Measurements from ENCODE around the gene TTC24.
"Not testable (repeated sequence)": the region's sequence is repeated elsewhere in the genome, so short reads cannot be mapped to it uniquely, and the experiment has no call there.

The TTC24 gene

DNA sequence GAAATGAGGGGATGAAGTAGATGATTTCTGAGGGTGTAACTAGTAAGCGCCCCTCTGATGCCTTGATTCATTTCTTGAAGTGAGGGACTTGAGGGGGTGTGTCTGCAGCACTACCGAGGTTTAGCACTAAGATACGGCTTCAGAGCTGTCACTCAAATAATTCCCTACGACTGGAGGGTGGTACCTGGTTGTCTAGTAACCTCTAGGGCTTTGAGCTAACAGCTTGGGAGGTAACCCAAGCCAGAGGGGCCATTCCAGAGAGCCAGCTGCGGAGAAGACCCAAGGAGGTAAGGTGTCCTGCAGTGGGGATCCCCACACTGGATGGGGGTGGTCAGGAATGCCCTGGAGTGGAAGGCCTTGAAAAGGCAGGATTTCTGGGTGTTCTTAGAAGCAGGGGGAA is at the start of gene TTC24:
Gene TTC24, plus strand, starts transcription at position 252 of the 400 bp plus-strand sequence. CDS start 1,642 bp downstream, outside the sequence.
- DNase-seq, result no peak

DNA sequence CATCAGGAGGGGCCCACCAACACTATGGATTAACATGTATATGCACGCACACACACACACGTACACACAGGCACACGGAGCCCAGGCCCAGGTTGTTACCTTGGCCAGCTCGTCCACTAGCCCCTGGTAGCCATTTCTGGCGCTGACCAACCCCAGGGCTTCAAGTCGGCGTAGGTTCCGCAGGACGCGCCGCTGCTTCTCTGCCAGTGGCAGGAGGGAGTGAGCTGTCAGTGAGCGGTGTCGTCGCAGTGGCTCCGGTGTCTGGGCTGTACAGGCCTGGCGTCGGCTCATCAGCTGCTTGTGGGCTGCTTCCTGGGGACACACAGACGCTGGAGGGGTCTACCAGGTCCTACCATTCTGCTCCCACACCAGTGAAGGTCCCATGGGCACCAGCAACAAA is 49.5 kb upstream of the TTC24 start:
- DNase-seq, result no peak

DNA sequence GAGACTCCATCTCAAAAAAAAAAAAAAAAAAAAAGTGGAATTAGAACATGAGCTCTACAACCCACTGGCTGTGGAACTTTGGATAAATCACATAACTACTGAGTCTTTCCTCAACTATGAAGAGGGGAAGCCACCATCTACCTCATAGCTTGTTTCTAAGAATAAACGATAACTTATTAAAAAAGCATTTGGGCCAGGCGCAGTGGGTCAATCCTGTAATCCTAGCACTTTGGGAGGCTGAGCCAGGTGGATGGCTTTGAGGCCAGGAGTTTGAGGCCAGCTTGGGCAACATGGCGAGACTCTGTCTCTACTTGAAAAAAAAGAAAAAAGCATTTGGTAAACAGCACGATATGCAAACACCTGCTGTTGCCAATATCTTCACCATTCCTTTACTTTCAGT is 47.1 kb upstream of the TTC24 start:
- no peak for DNase-seq

DNA sequence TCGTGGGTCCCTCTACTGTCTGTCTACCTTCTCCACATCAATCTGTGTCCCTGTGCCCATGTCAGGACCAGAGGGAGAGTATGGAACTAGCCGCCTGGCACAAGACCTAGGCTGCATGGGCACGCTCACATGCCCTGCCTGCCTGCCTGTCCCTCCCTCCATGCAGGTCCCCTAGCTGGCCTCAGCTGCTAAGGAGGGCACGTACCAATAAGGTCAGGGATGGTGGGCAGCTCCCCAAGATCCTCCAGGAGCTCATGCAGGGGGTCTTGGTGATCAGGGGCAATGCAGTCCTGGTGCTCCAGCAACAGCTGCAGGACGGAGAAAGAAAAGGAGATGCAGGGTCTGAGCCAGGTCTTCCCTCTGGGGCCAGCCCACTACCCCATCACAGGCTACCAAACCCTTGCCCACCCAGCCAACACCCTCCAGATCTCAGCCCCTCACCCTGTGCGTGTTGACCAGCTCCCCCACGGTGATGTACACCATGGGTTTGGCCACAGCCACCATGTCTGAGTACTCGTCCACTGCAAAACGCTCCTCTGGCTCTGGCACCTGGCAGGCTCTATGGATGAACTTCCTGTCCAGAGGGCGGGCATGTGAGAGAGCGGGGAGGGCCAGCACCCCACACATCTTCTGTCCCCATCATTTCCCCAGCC is 45.8 kb upstream of the TTC24 start:
- DNase-seq, result no peak

DNA sequence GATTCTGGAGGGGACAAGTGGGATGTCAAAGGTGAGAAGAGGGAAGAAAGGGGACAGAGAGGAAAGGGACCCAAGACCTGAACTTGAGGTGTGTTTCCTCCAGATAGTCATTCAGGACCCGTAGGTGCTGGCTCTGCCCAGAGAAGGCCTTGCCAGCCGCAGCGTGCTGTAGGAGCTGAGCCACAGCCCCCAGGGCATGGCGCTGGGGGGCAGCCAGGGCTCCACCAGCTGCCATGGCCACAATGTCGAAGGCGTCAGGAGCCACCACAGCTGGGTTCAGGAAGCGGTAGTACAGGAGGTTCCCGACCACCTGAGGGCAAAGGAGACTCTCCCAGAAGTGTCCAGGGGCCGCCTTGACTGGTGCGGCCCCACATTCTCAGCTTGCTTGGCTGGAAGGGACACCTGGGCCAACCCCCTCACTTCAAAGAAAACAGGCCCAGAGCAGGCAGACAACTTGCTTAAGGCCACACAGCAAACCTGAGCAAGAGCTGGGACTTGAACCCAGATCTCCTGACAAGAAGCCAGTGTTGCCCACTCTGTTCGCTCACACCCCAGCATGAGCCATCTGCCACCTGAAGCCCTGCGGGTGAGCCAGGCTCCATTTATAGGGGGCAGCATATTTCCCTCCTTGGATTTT is 45.0 kb upstream of the TTC24 start:
- no peak for DNase-seq

- DNase-seq, result no peak
Observed at GRCh38 chr1:156537027-156537426, 42.5 kb upstream of the TTC24 start.

DNA sequence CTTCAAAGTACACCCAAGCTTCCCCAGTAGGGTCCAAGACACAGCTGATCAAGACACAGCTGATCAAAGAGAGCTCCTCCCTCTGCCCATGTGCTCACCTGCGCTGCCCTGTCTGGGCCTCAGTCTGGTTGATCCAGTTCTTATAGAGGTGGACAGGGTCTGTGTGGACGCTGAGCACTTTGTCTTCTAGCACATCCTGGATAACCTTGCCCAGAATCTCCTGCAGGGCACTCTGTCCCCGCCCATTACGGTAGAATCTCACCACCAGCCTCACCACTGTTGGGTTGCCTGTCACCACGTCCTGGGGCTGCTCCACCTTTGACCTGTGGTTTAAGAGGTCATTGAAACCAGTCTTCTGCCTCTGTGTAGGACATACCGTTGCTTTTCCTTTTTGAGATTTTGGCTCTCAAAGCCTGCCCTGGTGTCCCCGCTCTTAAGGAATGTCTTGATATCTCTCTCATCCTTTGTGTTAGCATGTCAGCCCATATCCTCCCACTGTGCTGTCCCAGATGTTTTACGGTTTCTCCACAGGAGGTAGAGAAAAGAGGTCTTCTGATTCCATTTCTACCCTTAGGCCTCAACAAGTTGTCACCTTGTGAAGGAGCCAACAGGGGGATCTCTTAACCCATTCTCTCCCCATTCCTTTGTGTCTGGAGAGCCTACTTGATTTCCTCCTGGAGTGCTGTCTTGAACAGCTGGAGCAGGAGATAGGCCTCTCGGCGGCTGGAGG is 40.6 kb upstream of the TTC24 start:
- DNase-seq, result no peak

DNA sequence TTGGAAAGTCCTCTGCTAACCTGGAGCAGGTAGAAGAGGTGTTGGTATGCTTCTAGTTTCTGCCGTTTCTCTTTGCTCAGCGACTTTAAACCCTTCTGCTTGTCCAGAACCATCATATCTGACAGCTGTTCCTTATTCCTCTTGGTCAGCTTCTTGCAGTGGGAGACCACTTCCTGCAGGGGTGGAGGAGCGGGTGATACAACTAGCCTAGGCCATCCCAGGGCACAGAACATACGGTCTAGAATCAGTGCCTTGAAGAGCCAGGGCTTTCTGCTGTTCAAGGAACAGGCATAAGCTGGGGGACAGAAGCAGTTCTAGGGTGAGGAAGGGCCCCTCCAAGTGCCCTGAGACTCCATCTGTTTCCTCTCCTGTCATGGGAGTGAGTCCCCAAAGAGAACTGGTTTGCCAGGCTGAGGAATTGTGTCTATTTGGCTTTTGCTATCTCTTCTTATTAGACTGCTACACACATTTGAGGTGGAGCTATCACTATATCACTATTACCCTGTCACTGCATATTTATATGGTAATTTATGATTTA is 39.6 kb upstream of the TTC24 start:
- DNase-seq, result no peak

DNA sequence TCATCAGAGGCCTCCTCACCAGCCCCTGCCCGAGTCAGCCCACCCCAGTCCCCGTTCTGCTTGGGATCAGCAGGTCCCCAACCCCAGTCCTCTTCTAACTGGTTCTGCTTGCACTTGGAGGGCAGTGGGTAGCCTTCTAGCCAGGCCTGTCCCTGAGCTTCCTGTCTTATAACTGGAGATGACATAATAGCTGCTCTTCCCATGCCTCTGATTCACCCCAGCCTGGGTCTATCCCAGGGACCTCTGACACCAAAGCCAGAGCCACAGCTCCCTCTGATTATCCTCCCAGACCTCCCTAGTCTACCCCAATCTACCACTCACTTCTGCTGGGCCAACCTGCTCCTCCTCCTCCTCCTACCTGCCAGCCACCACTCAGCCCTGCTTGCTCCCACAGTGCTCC is 38.6 kb upstream of the TTC24 start:
- no peak for DNase-seq

DNA sequence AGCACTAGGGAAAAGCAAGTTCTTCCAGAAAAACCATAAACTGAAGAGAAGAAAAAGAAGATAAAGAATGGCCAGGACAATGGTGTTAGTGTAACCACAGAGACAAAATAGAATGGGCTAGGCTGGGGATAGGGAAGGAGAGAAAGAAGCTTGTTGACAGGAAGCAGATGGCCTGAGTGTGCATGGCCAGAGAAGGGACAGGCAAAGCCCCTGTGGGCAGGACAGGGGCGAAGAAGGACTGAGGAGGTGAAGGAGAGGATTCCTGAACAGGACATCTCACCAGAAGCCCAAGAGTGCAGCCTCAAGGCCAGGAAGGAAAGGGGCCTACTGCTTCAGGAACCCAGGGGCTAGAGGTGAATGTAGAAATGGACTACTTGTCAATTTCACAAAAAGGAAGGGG is 36.5 kb upstream of the TTC24 start:
- no peak for DNase-seq

GRCh38 chr1:156544592-156545102 is 34.9 kb upstream of the TTC24 start:
- DNase-seq, result no peak

GRCh38 chr1:156546267-156546666 is 33.3 kb upstream of the TTC24 start:
- DNase-seq, result no peak

DNA sequence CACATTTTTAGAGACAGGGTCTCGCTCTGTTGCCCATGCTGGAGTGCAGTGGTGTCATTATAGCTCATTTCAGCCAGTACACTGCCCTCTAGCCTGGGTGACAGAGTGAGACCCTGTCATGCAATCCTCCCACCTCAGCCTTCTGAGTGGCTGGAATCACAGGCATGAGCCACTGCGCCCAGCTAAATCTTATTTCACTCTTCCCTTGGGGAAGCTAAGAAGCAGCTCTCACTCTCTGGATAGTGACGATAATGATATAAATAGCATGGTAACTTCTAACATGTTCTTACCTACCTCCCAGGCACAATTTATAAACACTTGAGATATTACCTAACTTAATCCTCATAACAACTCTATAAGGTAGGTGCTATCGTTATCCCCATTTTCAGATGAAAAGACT is 32.1 kb upstream of the TTC24 start:
- no peak for DNase-seq

DNA sequence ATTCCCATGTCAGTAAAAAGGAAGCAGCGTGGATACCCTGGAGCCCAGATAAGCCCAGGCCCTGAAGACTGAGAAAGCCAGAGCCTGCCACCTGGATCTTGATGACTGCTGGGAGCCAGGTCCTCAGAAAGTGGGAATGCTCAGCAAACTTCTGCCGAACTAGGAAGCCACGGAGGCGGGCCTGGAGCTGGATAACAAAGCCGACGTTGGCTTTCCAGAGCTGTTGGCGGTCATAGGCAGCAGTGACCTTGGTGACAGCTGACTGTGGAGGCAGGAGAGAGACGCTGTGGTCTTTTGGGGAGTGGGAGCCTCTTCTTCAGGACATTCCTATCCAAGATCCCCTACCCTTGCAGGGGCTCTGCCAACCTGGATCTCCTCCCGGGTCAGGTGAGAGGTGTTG is 31.5 kb upstream of the TTC24 start:
- no peak for DNase-seq

- no peak for DNase-seq
Observed at GRCh38 chr1:156549390-156549789, 30.1 kb upstream of the TTC24 start.

DNA sequence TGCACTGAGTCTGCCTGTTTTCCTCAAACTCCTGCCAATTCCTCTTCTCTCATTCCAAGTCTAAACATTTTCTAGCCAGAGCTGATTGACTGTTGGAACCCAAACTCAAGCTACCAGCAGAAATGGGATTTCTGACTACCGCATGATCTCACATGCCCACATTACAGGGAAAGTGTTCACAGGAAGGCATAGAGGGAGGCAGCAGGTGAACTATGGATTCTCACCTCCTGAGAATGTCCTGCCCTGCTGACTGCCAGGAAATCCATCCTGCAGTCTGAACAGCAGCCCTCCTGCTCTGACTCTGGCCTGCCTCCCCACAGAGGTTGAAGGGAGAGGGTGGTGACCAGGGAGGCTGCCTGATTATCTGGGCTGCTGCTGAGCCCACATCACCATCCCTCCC is 29.7 kb upstream of the TTC24 start:
- DNase-seq, result no peak

- DNase-seq, result no peak
Observed at GRCh38 chr1:156550346-156550745, 29.2 kb upstream of the TTC24 start.

- DNase-seq, result no peak
Observed at GRCh38 chr1:156551066-156551643, 28.4 kb upstream of the TTC24 start.

DNA sequence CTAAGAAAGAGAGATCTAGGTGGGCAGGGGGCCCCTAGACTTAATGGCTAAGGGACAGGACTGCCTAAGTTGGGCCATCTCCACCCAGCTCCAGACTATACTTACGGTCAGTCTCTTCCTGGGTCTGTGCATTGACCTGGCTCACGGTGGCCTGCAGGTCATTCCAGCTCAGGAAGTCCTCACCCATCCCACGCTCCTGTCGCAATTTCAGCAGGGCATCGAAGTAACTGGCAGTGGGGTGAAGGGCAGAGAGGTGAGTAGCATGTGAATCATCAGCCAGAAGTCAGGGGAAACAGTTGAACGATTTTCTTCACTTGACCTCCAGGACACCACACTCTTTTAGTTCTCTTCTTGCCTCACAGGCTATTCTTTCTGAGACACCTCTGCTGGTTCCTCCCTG is 27.7 kb upstream of the TTC24 start:
- no peak for DNase-seq

DNA sequence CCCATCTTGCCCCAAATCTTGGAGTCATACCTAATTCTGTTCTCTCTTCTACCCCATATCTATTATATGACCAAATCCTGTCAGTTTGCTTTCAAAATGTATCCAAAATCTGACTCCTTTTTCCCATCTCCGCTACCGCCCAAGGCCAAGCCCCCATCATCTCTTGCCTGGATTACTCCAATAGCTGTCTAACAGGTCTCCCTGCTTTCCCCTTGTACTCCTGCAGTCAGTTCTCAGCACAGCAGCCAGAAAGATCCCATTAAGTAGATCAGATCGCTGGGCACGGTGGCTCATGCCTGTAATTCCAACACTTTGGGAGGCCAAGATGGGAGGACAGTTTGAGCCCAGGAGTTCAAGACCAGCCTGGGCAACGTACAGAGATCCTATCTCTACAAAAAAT is 27.0 kb upstream of the TTC24 start:
- DNase-seq, result no peak

DNA sequence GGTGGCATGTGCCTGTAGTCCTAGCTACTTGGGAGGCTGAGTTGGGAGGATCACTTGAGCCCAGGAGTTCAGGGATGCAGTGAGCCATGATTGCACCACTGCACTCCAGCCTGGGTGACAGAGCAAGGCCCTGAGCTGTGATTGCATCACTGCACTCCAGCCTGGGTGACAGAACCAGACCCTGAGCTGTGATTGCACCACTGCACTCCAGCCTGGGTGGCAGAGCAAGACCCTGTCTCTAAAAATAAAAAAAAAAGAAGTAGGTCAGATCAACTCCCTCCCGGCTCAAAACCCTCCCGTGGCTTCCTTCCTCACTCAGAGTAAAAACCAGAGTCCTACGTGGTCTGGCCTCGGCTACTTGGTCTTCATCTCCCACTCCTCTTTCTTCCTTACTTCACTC is 26.6 kb upstream of the TTC24 start:
- DNase-seq, result not testable (repeated sequence)

DNA sequence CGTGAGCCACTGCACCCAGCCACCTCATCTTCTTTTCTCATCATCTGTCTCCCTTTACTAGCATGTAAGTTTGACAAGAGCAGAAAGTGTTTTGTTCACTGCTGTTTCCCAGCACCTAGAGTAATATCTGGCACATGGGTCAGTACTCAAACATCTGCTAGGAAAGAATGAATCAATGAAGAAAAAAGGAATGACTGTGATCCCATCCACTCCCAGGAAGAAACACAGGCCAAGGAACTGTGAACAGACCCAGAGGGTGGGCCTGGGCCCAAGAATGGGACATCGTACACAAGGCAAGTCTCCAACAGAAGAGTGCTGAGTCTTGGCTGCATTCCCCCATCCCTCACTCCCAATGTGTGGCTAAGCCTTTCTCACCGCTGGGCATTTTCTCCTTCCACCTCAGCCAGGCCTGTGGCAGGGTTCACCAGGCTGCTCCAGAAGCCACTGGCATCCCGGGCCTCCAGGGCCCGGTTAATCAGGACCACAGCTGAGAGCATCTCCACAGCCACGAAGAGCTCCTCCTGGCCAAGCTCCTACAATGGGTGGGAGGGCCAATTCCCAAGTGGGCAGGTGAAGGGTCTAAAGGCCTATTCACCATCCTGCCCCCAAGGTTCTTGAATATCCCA is 25.6 kb upstream of the TTC24 start:
- no peak for DNase-seq

GRCh38 chr1:156554971-156555370 is 24.6 kb upstream of the TTC24 start:
- DNase-seq, result no peak
